ENCODE results near the gene IL17A.

IL17A gene

DNA sequence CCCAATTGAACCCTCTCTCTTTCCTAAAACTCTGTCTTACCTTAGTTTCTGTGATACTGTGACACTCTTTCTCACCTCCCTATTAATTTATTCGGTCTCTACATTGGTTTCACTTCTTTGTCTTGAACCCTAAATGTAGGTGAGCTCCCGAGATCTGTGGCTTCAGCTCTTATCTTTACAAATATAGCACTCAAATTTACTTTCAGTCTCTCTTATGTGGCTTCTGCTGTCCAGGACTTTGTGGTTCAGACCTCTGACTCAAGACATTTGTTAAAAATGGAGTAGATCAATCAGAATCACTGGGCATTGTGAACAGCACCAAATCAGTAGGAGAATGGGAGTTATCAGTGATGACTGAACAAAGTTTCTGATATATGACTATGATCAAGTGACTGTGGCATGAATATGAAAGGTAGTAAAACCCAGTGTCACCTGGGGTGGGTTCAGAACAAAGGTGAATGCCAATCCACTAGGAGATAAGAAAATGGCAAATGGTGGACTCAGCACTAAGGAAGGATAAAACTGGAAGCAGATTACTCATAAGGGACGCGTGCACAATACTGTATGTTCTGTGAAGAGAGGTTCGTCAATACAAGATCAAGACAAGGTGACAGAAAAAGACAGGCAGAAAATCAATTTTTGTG is 30.9 kb downstream of the IL17A start:
- DNase-seq = no peak

DNA sequence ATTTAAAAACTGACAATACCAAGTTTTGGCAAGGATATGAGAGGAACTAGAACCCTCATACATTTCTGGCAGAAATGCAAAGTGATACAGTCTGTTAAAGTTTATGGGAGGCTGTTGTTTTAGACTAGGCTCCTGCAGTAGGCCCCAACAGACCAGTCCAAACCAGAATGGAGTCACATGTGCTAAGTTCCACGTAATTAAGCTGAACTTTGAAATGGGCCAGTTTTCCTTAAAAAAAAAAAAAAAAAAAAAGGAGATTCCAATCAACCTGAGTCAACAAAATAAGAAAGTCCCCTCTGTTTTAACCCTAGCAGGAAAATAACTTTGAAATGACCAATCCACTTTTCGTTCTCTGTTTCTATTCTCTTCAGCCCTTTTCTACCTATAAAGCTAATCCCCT is 31.6 kb downstream of the IL17A start:
- DNase-seq = no peak

DNA sequence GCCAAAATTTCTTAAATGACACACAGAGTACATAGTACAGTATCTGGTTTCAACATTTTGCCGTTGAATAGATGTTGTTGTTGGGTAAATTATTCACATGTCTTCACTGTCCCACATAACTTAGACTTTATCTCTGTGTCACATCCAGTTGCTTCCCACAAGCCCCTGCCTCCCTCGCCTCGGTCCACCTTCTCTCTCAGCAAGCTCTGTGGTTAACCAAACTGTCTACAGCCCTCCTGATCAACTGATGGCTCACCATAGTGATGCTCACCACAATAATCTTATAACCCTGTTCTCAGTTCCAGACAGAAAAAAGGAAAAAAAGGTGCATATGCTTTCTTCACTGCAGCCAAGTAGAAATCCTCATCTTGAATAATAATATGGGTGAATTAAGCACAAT is 35.1 kb downstream of the IL17A start:
- no peak for DNase-seq

DNA sequence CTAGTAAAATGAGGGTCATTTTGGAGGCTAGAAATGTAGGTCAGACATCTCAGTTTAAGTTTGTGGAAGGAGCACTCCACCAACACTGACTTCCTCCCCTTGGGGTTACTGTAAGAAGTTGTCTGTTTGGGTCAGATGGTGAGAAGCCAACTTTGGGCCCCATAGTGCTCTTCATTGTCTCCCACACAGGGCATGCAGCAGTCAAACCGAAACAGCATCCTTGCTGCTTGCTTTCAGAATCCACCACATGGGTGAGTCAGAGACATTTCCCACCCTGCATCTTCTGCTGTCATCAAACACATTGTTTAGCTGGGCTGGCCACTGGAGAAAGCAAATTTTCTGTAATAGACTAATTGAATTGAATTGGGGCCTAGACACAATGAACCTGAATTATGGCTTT is 41.3 kb downstream of the IL17A start:
- DNase-seq = peak; percentile 36

DNA sequence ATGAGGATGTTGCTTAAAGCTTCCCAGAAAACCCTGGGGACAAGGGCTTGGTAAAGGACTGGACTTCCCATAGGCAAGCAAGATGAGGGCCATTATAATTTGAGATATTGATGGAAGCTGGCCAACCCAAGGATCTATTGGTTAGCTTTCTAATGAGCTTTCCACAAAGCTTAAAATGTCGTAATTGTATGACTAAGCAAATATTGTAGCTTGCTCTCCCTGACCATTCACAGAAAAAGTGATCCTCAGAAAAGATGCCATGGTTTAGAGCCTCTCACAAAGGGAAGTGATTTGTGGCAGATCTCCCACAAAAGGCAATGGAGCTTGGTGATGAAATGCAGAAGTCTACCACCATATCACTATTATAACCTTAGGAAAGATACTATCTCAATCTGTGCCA is 44.5 kb downstream of the IL17A start:
- DNase-seq = peak; percentile 73

DNA sequence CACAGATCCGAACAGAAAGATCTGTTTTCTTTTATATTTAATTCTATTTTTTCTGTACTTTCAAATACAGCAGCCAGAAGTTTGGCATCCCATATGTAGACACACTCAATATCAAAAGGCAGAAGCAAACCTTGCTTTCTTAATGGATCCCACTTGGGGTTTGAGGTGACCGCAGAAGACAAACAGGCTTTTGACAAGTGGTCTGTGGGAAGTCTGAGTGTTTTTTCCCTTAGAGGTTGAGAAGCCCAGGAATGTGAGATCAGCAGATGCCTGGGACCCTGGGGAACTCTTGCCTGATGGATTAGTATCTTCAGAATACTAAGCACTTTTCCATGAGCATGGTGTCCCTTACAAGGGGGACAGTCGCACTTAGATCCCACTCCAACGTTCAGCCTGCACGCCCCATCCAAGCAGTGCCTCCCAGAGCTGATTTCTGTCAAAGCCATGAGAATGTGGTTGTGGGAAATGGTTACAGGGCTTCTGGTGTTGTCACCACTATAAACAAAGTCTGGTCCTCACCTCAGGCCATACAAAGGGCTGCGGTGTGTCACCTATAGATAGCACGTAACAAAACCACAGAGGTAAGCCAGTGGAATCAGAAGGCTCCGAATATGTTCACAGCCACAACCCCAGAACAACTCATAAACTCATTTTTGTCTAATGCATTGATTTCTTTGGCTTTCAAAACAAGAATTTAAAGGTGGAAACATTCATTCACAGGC is 45.4 kb downstream of the IL17A start:
- DNase-seq = no peak

DNA sequence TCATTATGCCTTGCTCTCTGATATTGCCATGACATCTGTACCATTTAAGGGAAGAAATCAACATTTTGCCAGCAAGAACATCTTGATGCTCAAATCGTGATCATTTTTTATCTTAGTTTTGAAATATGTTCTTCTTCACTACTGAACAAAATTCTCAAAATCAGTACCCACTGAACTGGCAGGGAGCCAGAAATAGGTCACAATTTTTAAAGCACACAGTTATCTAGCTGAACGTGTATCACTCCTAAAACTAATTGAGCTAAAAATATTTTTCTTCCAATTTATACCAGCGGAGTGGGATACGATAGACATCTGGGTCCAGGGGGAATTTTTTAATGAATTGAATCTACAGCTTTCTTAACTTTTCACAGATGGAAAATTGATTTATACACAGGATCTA is 46.8 kb downstream of the IL17A start:
- DNase-seq = no peak

DNA sequence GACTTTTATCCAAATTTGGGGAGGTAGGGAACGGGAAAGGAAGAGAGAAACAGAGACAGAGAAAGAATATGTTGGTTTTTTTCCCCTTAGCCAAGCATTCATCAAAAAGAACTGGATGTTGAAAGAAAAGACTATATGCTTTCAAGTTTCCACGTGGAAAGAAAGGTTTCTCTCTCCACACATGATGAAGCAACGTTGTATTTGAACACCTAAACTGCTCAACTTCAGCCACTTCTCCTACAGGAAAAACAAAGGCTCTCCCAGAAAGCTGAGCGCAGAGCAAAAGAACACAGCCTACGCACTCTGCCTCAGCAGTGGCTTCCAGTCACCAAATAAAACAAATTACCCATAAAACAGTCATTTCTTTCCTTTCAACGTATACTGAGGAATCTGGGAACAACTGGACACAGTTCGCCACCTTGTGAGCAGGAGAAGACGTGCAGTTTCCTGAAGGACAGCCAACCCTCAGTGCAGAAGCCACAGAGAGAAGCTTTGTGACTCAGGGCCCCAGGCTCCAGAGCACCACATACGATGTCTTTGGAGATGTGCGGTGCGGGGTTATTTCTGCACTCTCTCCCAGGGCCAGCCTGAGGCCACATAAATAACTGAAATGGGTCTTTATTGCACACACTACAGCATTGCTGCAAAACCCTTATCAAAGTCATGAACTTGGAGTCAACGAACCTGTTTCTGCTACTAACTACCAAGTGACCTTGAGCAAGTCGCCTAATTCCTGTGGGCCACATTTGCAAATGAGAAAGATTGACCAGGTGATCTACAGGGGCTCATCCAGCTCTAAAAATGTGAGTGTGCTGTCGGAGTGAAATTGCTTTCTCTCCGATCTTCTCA is 48.0 kb downstream of the IL17A start:
- DNase-seq = peak; percentile 26

All from MV-4-11 (cell line).